Cardiac muscle cell (in vitro differentiated cells and primary cell): ENCODE data around the gene PPP1R12C. TPM values are rescaled to one million over a fixed set of nuclear protein-coding genes. Genes with fewer than 3 reads are reported as not detected.

ENCODE experiments used
- DNase-seq, 2 donors: peaks; one replicate each; pipeline versions ENCODE4 v3.0.0 to v3.0.0-alpha.2; 2010 to 2017; ENCODE audit warnings: low read depth in 1 of 2, low spot score in 1 of 2
- H3K27ac ChIP-seq: fragments of 200-600 bp; sonication (generic); 2 replicates; pipeline ENCODE4 v1.5.1; 2016
- H3K27me3 ChIP-seq: fragments of 200-600 bp; sonication (generic); 2 replicates; pipeline ENCODE4 v1.6.0; 2016; ENCODE audit warnings: control low read depth
- H3K36me3 ChIP-seq: fragments of 200-600 bp; sonication (generic); 2 replicates; pipeline ENCODE4 v1.5.1; 2016; ENCODE audit warnings: control low read depth
- H3K4me1 ChIP-seq: fragments of 200-600 bp; sonication (generic); 2 replicates; pipeline ENCODE4 v1.8.1; 2017; ENCODE audit warnings: low read depth, mild to moderate bottlenecking, mixed run types
- H3K4me3 ChIP-seq: fragments of 200-600 bp; sonication (generic); 2 replicates; pipeline ENCODE4 v1.5.1; 2016; ENCODE audit warnings: mild to moderate bottlenecking
- H3K9me3 ChIP-seq: fragments of 200-600 bp; sonication (generic); 2 replicates; pipeline ENCODE4 v1.5.1; 2017; ENCODE audit warnings: low read depth, mild to moderate bottlenecking, control low read depth
- polyA plus RNA-seq: library from polyadenylated mRNA; unstranded; fragments of >200 nt; fragmentation: Nextera tagmentation; extraction: Ambion mirVana; gene quantifications from 2 replicates; pipeline ENCODE4 v1.2.1, GENCODE V29; 2016
- total RNA-seq: library from RNA; depleted of rRNA; stranded (reverse); fragments of >200 nt; gene quantifications from 2 replicates; pipeline ENCODE4 v1.2.3, GENCODE V29; 2016
- TF ChIP-seq, protein P1 (sequence below): IDR thresholded peaks from 2 replicates; pipeline ENCODE4 v1.5.1; 2012; ENCODE audit warnings: low read depth, mild to moderate bottlenecking, low read length

The PPP1R12C gene
- total and polyA plus RNA-seq, 2 experiments from 2014 or later = 38.0 to 107 TPM

DNA sequence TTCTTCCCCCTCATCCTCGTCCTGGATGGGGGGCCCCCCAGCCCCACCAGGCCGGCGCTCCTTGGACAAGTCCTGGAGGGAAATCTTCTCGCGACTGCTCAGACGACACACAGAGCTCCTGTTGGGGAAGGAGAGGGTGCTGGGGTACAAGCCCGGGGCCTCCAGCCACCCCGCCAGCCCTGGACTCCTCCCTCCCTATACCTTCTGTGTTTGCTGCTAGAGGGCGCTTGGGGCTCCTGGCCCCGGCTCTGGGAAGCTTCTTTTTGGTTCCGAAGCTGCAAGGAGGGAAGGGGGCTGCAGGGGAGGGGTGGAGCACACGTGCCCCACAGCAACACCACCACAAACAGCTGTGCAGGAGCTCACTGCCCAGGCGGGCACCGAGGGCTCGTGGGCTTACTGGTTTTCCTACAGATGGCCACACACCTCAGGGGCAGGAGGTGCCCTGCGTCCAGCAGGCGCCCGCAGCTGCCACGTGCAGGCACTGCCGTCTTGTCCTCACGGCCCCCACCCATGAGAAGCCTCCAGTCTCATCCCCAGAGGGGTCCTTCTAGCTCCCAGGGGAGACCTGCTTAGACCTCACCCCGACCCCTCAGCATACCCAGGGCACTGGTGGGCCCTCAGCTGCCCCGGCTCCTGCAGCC is 21.3 kb downstream of the PPP1R12C start:
- TF ChIP-seq, protein P1, sequence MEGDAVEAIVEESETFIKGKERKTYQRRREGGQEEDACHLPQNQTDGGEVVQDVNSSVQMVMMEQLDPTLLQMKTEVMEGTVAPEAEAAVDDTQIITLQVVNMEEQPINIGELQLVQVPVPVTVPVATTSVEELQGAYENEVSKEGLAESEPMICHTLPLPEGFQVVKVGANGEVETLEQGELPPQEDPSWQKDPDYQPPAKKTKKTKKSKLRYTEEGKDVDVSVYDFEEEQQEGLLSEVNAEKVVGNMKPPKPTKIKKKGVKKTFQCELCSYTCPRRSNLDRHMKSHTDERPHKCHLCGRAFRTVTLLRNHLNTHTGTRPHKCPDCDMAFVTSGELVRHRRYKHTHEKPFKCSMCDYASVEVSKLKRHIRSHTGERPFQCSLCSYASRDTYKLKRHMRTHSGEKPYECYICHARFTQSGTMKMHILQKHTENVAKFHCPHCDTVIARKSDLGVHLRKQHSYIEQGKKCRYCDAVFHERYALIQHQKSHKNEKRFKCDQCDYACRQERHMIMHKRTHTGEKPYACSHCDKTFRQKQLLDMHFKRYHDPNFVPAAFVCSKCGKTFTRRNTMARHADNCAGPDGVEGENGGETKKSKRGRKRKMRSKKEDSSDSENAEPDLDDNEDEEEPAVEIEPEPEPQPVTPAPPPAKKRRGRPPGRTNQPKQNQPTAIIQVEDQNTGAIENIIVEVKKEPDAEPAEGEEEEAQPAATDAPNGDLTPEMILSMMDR = no peak
- Histone ChIP-seq H3K4me1 (peaks cover 5% of the 10 kb centered on the region), H3K36me3 (peaks cover 2% of the 10 kb centered on the region), H3K27me3 (no peaks in the 10 kb centered on the region), H3K9me3 (no peaks in the 10 kb centered on the region), H3K27ac (no peak overlapping the region), H3K4me3 (no peak overlapping the region)
- no peak for DNase-seq

DNA sequence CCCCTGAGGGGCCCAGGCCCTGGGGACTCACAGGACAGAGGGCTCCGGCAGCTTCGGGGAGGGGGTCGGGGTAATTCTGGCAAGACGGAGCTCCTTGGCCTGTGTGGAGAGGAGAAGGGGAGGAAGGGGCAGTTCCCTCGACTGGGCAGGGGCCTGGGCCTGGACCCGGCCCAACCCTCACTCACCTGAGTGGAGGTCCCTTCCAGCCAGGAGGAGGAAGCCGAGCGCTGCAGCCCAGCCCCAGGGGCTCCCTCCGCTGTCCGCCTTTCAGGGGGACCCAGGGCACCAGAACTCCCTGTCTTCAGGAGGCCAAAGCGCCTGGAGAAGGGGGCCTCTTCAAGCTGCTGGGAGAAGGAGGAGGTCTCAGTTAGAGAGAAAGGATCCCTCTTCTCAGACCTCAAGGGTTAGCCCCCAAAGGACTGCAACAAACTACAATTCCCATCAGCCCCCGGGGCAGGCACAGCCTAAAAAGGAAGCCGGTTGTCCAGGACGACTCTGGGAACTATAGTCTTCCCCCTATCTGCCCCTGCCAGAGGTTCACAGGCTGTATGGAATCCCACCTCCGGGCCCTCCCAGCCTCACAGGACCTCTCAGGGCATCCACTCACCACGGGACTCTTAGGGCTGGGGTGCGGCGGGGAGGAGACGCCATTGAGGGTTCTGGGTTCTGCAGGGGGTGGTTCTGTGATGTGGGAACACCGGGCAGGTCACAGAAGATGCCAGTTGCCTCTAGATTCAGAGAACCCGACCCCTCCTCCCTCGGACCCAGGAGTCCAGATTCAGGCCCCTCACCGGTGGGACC is 22.0 kb downstream of the PPP1R12C start:
- TF ChIP-seq, protein P1 = no peak
- H3K27ac ChIP-seq = no peak overlapping the region
- H3K27me3 ChIP-seq = no peaks in the 10 kb centered on the region
- DNase-seq = no peak
- no peak overlapping the region for H3K4me3 ChIP-seq
- H3K9me3 ChIP-seq = no peaks in the 10 kb centered on the region
- peaks cover 5% of the 10 kb centered on the region for H3K4me1 ChIP-seq
- H3K36me3 ChIP-seq = peaks cover 2% of the 10 kb centered on the region

DNA sequence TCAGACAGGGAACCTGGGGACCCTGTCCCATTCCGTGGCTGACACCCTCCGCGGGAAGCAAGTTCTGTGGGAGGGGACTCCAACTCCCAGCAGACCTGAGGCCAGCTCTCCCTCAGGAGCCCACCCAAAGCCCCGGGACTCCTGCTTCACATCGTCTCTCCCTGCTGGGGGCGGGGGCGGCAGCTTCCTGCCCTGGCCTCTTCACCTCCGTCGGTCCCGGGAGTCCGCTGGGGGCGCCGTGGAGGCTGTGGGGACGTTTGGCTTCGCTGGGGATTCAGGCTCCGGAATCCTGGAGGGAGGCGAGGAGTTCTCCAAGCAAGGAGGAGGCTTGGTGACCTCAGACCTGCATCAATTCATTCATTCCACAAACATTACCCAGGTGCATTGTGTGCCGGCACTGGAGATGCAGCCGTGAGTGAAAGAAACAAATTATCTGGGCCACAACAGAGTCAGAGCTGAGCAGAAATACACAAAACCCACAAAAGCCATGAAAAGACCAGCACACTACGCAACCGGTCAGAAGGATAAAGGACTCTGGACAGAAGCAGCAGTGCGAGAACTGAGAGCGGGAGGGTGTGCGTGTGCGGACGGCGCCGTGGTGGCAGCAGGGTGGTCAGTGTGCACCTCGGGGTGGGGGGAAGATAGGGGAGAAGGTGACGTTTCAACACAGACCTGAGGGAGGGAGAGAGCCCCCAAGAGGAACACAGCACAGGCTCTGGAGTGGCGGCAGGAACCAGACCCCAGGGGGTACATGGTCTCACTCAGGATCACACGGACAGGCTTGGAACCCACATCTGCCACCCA is 22.8 kb downstream of the PPP1R12C start:
- H3K36me3 ChIP-seq = peaks cover 2% of the 10 kb centered on the region
- TF ChIP-seq, protein P1 = no peak
- H3K27me3 ChIP-seq = no peaks in the 10 kb centered on the region
- no peak for DNase-seq
- H3K4me3 ChIP-seq = no peak overlapping the region
- no peaks in the 10 kb centered on the region for H3K9me3 ChIP-seq
- H3K27ac ChIP-seq = no peak overlapping the region
- H3K4me1 ChIP-seq = no peaks in the 10 kb centered on the region

DNA sequence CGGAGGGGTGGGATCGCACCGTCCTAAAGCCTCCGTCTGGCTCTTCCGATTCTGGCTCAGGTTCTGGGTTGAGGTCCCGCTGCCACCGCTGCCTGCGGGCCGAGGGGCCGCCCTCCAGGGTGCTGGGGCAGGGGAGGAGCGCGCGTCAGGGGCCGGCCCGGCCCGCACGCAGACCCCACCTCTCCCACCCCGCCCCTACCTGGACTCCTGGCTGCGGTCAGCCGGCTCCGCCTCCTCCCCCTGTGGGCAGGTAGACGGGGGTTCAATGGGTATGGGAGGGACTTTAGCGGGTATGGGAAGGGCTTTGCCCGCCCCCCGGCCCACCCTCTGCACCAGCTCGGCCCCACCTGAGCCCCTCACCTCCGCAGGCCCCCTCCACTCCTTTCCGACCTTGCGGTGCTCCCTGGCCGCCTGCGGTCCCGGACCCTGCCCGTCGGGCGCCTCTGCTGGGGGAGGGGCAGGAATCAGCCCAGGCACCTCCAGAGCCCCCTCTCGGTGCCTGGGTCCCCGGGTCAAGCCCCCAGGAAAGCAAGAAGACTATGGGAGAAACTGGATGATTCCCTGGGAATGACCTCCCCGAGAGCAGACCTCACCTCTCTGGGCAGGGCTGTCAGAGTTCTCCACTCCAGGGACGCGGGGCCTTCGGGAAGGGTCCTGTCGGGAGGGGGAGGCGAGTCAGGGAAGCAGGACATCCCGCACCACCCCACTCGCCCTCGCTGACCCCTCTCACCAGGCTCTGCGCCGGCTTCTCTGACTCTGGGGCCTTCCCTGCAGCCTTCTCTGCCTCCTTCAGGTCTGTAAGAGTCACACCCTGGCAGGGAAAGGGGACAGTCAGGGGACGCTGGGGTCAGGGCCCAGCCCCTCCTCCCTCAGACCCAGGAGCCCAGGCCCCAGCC is 24.8 kb downstream of the PPP1R12C start:
- H3K4me3 ChIP-seq = no peak overlapping the region

More for the DNA sequence above, 24.8 kb downstream of the PPP1R12C start:
- Histone ChIP-seq H3K36me3 (peaks cover 2% of the 10 kb centered on the region), H3K27me3 (no peaks in the 10 kb centered on the region), H3K27ac (no peak overlapping the region), H3K4me1 (no peaks in the 10 kb centered on the region), H3K9me3 (no peaks in the 10 kb centered on the region)
- TF ChIP-seq, protein P1 = no peak
- no peak for DNase-seq
